ENCODE results near the gene SGMS1. TPM values are rescaled to one million over a fixed set of nuclear protein-coding genes. Genes with fewer than 3 reads are reported as not detected.

Gene SGMS1
- 27.9 and 45.7 TPM in 2 replicates for total RNA-seq

GRCh38 chr10:50623663-50624412 lies at the start of gene SGMS1:
SGMS1 (minus strand) TSS chr10:50623956; CDS start chr10:50344114, 279,842 bp downstream.

Small RNA genes lying within 50 kb of the gene (small RNA-seq; reads per million reads assigned to genes)
- gene RNU7-107P = not detected

Other genes with a start within 250 kb of the SGMS1 start
- 1.8 and 3.1 TPM in 2 replicates for gene ASAH2B, start 116.0 kb upstream of the SGMS1 start, total RNA-seq

All from subcutaneous preadipocyte (primary cell).